GM12878 (cell line): Measurements from ENCODE around the gene WNK2.

ENCODE experiments used
- CHD4 ChIP-seq: fragments of 200-600 bp; sonication (generic); IDR thresholded peaks from 2 replicates; pipeline ENCODE4 v1.6.1; 2016; ENCODE audit warnings: mild to moderate bottlenecking
- POU2F2 ChIP-seq: IDR thresholded peaks from 3 replicates; pipeline ENCODE4 v1.6.1; 2011; ENCODE audit warnings: low read depth, mild to moderate bottlenecking, low read length, borderline replicate concordance

DNA sequence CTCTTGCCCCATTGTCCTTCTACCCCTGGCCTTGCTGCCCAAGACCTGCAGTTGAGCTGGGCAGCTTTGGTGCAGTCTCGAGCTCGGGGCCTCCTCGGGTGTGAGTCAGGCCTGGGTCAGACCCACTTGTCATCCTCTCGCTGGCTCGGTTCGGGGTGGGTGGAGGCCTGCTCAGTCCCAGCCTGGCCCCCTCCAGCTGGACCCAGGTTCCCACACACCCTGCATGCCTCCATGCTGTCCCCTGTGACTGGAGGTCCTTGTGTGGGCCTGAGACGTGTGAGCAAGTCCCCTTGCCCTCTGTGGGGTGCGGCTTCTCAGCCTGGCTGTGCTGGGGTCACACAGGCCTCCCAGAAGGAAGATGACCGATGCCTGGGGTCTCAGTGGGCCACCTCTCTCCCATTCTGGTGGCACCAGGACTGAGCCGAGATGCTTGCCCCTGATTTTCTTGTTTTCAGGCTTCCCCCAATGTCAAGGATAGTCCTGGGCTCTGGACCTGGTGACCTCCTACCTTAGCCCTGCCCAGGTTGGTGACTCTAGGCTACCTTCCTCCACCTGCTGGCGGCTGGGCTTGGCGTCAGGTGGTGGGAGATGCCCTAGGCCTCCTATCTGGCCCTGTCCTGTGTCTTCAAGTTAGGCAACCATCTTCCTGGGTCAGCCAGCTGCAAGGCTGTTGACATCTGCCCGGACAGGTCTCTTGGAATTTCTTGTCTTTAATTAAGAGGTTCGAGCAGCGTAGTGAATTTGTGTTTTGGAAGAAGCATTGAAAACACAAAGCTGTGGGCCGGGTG is 15.1 kb downstream of the WNK2 start:
- TF ChIP-seq CHD4 (no peak), POU2F2 (no peak)
